K562 (cell line): Measurements from ENCODE around the gene ZMYND15. TPM values are rescaled to one million over a fixed set of nuclear protein-coding genes. Genes with fewer than 3 reads are reported as not detected.

Source experiments
- ATAC-seq: fragments of 200-7000 bp; cut with Tn5 transposase; 3 replicates; pipeline ENCODE4 v1.9.1; 2020; ENCODE audit warnings: moderate library complexity
- BruUV-seq: library from RNA; stranded (reverse); fragments of 400-500 nt; replicated peaks from 2 replicates; lab custom pipeline; 2021; lab: Mats Ljungman, UMichigan
- CTCF ChIA-PET: fragments of 300-600 bp; formaldehyde crosslinking; extraction: SDS; loops from one replicate; lab custom pipeline; 2021; ENCODE audit warnings: low intra/inter-chr PET ratio; lab: Yijun Ruan, JAX
- POLR2A ChIA-PET: fragments of 300-600, 350-650 bp; sonication (Branson Sonifier 250); formaldehyde crosslinking; extraction: SDS; loops from one replicate; lab custom pipeline; 2021; ENCODE audit warnings: antibody characterized with exemption, inconsistent platforms; lab: Yijun Ruan, JAX
- DNase-seq, 4 experiments: peaks; one replicate each; pipeline versions ENCODE4 v3.0.0 to v3.0.0-alpha.2; 2011 to 2018; ENCODE audit warnings: low spot score in 3 of 4, mixed read lengths in 3 of 4; ENCODE audit errors: extremely low read depth in 1 of 4
- FAIRE-seq: peaks from 2 replicates; lab custom pipeline; 2011; peaks lifted over from hg19 to GRCh38; lab: Jason Lieb, UNC
- H2AFZ ChIP-seq: 2 replicates; pipeline ENCODE4 v1.6.0; 2011; ENCODE audit warnings: low read depth, low read length, control low read depth, inconsistent platforms
- H3K27ac ChIP-seq: fragments of 200-600 bp; 3 replicates; pipeline ENCODE4 v1.8.0; 2011; ENCODE audit warnings: low read depth, mild to moderate bottlenecking, control low read depth, inconsistent platforms, low read length, moderate library complexity, mixed read lengths; ENCODE audit errors: extremely low read depth
- H3K27me3 ChIP-seq, 2 experiments: fragments of 300-600 bp in 1 of 2; 2 replicates in 1 of 2; 3 replicates in 1 of 2; pipeline versions ENCODE4 v1.6.0 to v1.8.0; 2011; ENCODE audit warnings: inconsistent platforms in 2 of 2, low read length in 2 of 2, mild to moderate bottlenecking in 1 of 2, mixed read lengths in 1 of 2, moderate library complexity in 1 of 2; ENCODE audit not compliant: control insufficient read depth in 2 of 2, insufficient read depth in 2 of 2
- H3K36me3 ChIP-seq: fragments of 300-600 bp; 3 replicates; pipeline ENCODE4 v1.8.0; 2011; ENCODE audit warnings: mild to moderate bottlenecking, low read length, inconsistent platforms; ENCODE audit not compliant: control insufficient read depth, insufficient read depth
- H3K4me1 ChIP-seq, 2 experiments: fragments of 200-600 bp in 1 of 2; replicated peaks in 1 of 2; 2 replicates in 1 of 2; 3 replicates in 1 of 2; pipeline versions ENCODE4 v1.5.1 to v1.8.0; 2011; ENCODE audit warnings: inconsistent platforms in 2 of 2, low read length in 2 of 2, mild to moderate bottlenecking in 1 of 2, mixed read lengths in 1 of 2, moderate library complexity in 1 of 2; ENCODE audit not compliant: control insufficient read depth in 2 of 2, insufficient read depth in 2 of 2
- H3K4me2 ChIP-seq: 2 replicates; pipeline ENCODE4 v1.6.1; 2011; ENCODE audit warnings: low read length, control low read depth, inconsistent platforms, mixed read lengths; ENCODE audit not compliant: insufficient read depth
- H3K4me3 ChIP-seq: fragments of 200-600 bp; sonication (generic), shearing (Covaris generic); 2 replicates; pipeline ENCODE4 v1.5.1; 2016; ENCODE audit warnings: control low read depth, inconsistent platforms
- H3K79me2 ChIP-seq: fragments of 200-600 bp; 3 replicates; pipeline ENCODE4 v1.8.0; 2011; ENCODE audit warnings: low read length, inconsistent platforms; ENCODE audit not compliant: control insufficient read depth, insufficient read depth
- H3K9ac ChIP-seq, 2 experiments: 2 replicates each; pipeline versions ENCODE4 v1.6.0 to v1.6.1; 2011; ENCODE audit warnings: low read depth in 2 of 2, low read length in 2 of 2, control low read depth in 1 of 2, inconsistent platforms in 1 of 2, mild to moderate bottlenecking in 1 of 2, mixed read lengths in 1 of 2; ENCODE audit not compliant: insufficient read depth in 1 of 2
- H3K9me1 ChIP-seq: one replicate; pipeline ENCODE4 v1.6.0; 2011; ENCODE audit warnings: inconsistent platforms, mild to moderate bottlenecking, low read length, moderate library complexity; ENCODE audit not compliant: control insufficient read depth, insufficient read depth
- H3K9me3 ChIP-seq: replicated peaks from 2 replicates; pipeline ENCODE4 v1.5.1; 2011; ENCODE audit warnings: low read depth, low read length, inconsistent platforms; ENCODE audit not compliant: control insufficient read depth, insufficient read depth
- H4K20me1 ChIP-seq: replicated peaks from 2 replicates; pipeline ENCODE4 v1.6.1; 2011; ENCODE audit warnings: low read length, inconsistent platforms, mixed read lengths; ENCODE audit not compliant: control insufficient read depth, insufficient read depth
- ASH1L ChIP-seq: fragments of 450-650 bp; IDR thresholded peaks from 2 replicates; pipeline ENCODE4 v1.6.1; 2018; ENCODE audit warnings: borderline replicate concordance, mild to moderate bottlenecking, low read depth; ENCODE audit not compliant: partially characterized antibody
- CREB1 ChIP-seq, 2 experiments: sonication (generic) in 1 of 2; formaldehyde crosslinking in 1 of 2; IDR thresholded peaks; 2 replicates each; pipeline versions ENCODE4 v1.6.1 to v1.8.0; 2012 to 2022; ENCODE audit warnings: inconsistent platforms in 1 of 2, mild to moderate bottlenecking in 1 of 2, missing genetic modification reagents in 1 of 2, moderate library complexity in 1 of 2
- DNMT1 ChIP-seq: fragments of 450-650 bp; IDR thresholded peaks from 2 replicates; pipeline ENCODE4 v1.6.1; 2016; ENCODE audit warnings: antibody characterized with exemption, mild to moderate bottlenecking
- ETV1 ChIP-seq: fragments of 450-650 bp; conservative IDR thresholded peaks from 2 replicates; pipeline ENCODE4 v1.6.1; 2016; ENCODE audit warnings: missing genetic modification characterization, control low read depth, low read depth, missing compliant biosample characterization
- GABPA ChIP-seq: fragments of 200-800 bp; sonication (Bioruptor generic); conservative IDR thresholded peaks from 2 replicates; pipeline ENCODE4 v1.6.1; 2016; ENCODE audit warnings: low read depth, missing genetic modification characterization, missing compliant biosample characterization
- HNRNPUL1 ChIP-seq: fragments of 200-400 bp; formaldehyde crosslinking; IDR thresholded peaks from 2 replicates; pipeline ENCODE4 v1.6.1; 2017; ENCODE audit warnings: low read length
- HSF4 ChIP-seq: fragments of 250-450 bp; sonication (Bioruptor Pico); IDR thresholded peaks from 2 replicates; pipeline ENCODE4 v2.1.2; 2022; ENCODE audit warnings: mild to moderate bottlenecking, moderate library complexity, borderline replicate concordance
- IFI16 ChIP-seq: fragments of 250-450 bp; sonication (Bioruptor Pico); IDR thresholded peaks from 2 replicates; pipeline ENCODE4 v2.1.2; 2022; ENCODE audit warnings: mild to moderate bottlenecking, inconsistent platforms
- KAT8 ChIP-seq: fragments of 450-650 bp; IDR thresholded peaks from 2 replicates; pipeline ENCODE4 v1.6.1; 2016; ENCODE audit warnings: low read depth, mild to moderate bottlenecking
- NUFIP1 ChIP-seq: fragments of 450-650 bp; IDR thresholded peaks from 2 replicates; pipeline ENCODE4 v1.6.1; 2018; ENCODE audit not compliant: partially characterized antibody
- PCBP1 ChIP-seq: fragments of 200-400 bp; formaldehyde crosslinking; IDR thresholded peaks from 2 replicates; pipeline ENCODE4 v1.6.1; 2018; ENCODE audit warnings: mild to moderate bottlenecking, low read depth, low read length; ENCODE audit not compliant: poor library complexity, severe bottlenecking
- POLR2H ChIP-seq: IDR thresholded peaks from 2 replicates; pipeline ENCODE4 v1.6.1; 2016; ENCODE audit warnings: missing genetic modification characterization, low read depth, mild to moderate bottlenecking, control low read depth, missing compliant biosample characterization, moderate library complexity
- SMAD3 ChIP-seq: fragments of 450-650 bp; formaldehyde crosslinking; conservative IDR thresholded peaks from 2 replicates; pipeline ENCODE4 v1.4.0; 2020; ENCODE audit warnings: mild to moderate bottlenecking
- SMARCA4 ChIP-seq: fragments of 450-650 bp; IDR thresholded peaks from 2 replicates; pipeline ENCODE4 v1.6.1; 2016
- SRF ChIP-seq, 2 experiments: fragments of 250-450, 450-650 bp in 1 of 2; sonication (Bioruptor Pico) in 1 of 2; sonication (generic) in 1 of 2; formaldehyde crosslinking; IDR thresholded peaks; 2 replicates each; pipeline versions ENCODE4 v1.5.0 to v1.5.1; 2020 to 2022; ENCODE audit warnings: mild to moderate bottlenecking in 1 of 2, missing genetic modification reagents in 1 of 2
- XRCC4 ChIP-seq: IDR thresholded peaks from one replicate; pipeline ENCODE4 v1.6.1; 2011; ENCODE audit not compliant: insufficient read depth, insufficient read length; ENCODE audit errors: extremely low read depth
- ZNF764 ChIP-seq: fragments of 250-450 bp; sonication (Bioruptor Pico); IDR thresholded peaks from 2 replicates; pipeline ENCODE4 v1.4.0; 2020; ENCODE audit warnings: low read depth, mild to moderate bottlenecking, moderate library complexity
- ZNF780A ChIP-seq: fragments of 250-450 bp; sonication (Bioruptor Pico); IDR thresholded peaks from 2 replicates; pipeline ENCODE4 v1.5.0; 2021; ENCODE audit warnings: mild to moderate bottlenecking
- ZNF830 ChIP-seq: fragments of 250-450 bp; sonication (Bioruptor Pico); IDR thresholded peaks from 2 replicates; pipeline ENCODE4 v1.5.0; 2021; ENCODE audit warnings: mild to moderate bottlenecking
- WGBS: fragments of 100-300 bp; shearing (Covaris generic); methylation state at CpG from one replicate; pipeline ENCODE4 v1.1.6; 2016; ENCODE audit warnings: low coverage, mixed read lengths; ENCODE audit not compliant: insufficient coverage; ENCODE audit errors: missing lambda C conversion rate; 5-methylcytosine and 5-hydroxymethylcytosine counted together
- in situ Hi-C: fragments of 300-500 bp; cut with MboI; formaldehyde crosslinking; loops from 4 replicates; pipeline ENCODE4 v1.15.0; 2018; ENCODE audit warnings: inconsistent platforms, mixed read lengths
- intact Hi-C: fragments of 100-400 bp; cut with micrococcal nuclease; formaldehyde crosslinking; loops from 2 replicates; pipeline ENCODE4 v1.14.2; 2022
- polyA plus RNA-seq, 8 experiments: library from polyadenylated mRNA; depleted of rRNA in 4 of 8; stranded (reverse) in 5 of 8; unstranded in 3 of 8; fragments of >200 nt; fragmentation: Nextera tagmentation in 2 of 8; fragmentation: Illumina TruSeq in 1 of 8; extraction: Ambion mirVana in 2 of 8; extraction: Trizol in 1 of 8; gene quantifications; 2 replicates each; pipeline versions ENCODE4 v1.2.1 to v1.2.3, GENCODE V29; 2011 to 2014; ENCODE audit warnings: inconsistent platforms in 1 of 8, missing spikeins in 1 of 8
- total RNA-seq, 7 experiments: library from RNA; depleted of rRNA in 6 of 7; stranded (reverse); fragments of >200 nt in 6 of 7; fragmentation: Illumina TruSeq in 2 of 7; extraction: Trizol in 2 of 7; gene quantifications; 2 replicates each; pipeline versions ENCODE4 v1.2.1 to v1.2.3, GENCODE V29; 2011 to 2021; ENCODE audit warnings: low replicate concordance in 1 of 7

The ZMYND15 gene
- total and polyA plus RNA-seq, 9 of the 15 experiments (the other 6 are each of a cell fraction or from before 2014, with no cell fraction given), result 0.09 TPM; not detected in 8

DNA sequence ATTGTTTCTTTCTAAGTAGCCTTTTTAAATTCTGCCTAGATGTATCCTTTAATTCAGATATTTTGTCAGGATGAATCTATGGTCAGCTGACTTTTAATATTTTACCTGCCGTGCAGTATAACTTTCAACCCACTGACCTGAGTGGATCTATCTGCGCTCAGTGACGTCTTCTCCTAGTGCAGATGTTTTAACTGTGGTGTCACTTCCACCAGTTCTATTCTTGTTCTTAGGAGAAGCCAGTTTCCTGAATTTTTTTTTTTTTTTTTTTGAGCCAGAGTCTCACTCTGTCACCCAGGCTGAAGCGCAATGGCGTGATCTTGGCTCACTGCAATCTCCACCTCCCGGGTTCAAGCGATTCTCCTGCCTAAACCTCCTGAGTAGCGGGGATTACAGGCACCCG is 27.1 kb downstream of the ZMYND15 start:
- ATAC-seq (no peak), FAIRE-seq (no peak), DNase-seq (no peak)
- H3K79me2 ChIP-seq, result no peaks in the 10 kb centered on the region
- POLR2A ChIA-PET, result no interaction called here
- H3K9me3 ChIP-seq, result no peaks in the 10 kb centered on the region
- no TSS peak for BruUV-seq
- no peaks in the 10 kb centered on the region for H3K9me1 ChIP-seq
- TF ChIP-seq ZNF764 (no peak), SMARCA4 (no peak), SMAD3 (CRISPR knock-in tag) (no peak)
- no peak overlapping the region for H3K9ac ChIP-seq
- H3K4me3 ChIP-seq, result no peak overlapping the region
- H3K27me3 ChIP-seq, result peaks cover 12 to 15% of the 10 kb centered on the region in 2 experiments
- H4K20me1 ChIP-seq, result no peaks in the 10 kb centered on the region
- no peak overlapping the region for H3K27ac ChIP-seq
- intact Hi-C loops (no loop called here), in situ Hi-C loops (no loop called here)
- H3K4me1 ChIP-seq, result no peaks in the 10 kb centered on the region
- H3K36me3 ChIP-seq, result no peaks in the 10 kb centered on the region
- H3K4me2 ChIP-seq, result no peak overlapping the region
- 7% methylated on average over 7 of the region's 9 CpGs for WGBS
- H2AFZ ChIP-seq, result no peak overlapping the region
- CTCF ChIA-PET, result no interaction called here

DNA sequence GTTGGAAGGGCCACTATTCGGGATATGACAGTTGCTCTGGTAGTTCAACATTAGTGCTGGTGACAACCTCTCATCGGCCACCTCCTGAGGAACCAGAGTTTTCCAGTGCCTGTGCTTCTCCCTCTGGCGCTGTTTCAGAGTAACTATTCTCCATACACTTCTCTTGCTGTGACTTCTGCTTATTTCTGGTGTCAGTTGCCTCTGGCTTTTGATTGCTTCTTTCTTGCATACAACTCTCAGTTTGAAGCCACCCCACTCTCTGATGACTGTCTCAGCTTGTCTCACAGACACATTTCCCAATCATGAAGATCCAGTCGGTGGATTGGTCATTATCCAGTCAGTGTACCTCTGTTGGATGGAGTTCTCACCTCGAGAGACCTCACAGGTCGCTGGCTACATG is 28.7 kb downstream of the ZMYND15 start:
- no TSS peak for BruUV-seq
- FAIRE-seq, result no peak
- Histone ChIP-seq H3K27me3 (peaks cover 13 to 24% of the 10 kb centered on the region in 2 experiments), H3K27ac (no peak overlapping the region), H3K4me1 (no peaks in the 10 kb centered on the region), H3K9ac (no peak overlapping the region), H3K79me2 (no peaks in the 10 kb centered on the region), H3K36me3 (no peaks in the 10 kb centered on the region), H2AFZ (no peak overlapping the region), H3K9me1 (no peaks in the 10 kb centered on the region), H3K4me3 (no peak overlapping the region), H4K20me1 (no peaks in the 10 kb centered on the region), H3K9me3 (no peaks in the 10 kb centered on the region), H3K4me2 (no peak overlapping the region)
- intact Hi-C loops (no loop called here), in situ Hi-C loops (no loop called here)
- CTCF ChIA-PET, result no interaction called here
- TF ChIP-seq IFI16 (CRISPR knock-in tag) (no peak), KAT8 (no peak), PCBP1 (no peak), NUFIP1 (no peak), HNRNPUL1 (no peak), SRF (CRISPR knock-in tag; IDR thresholded peaks at IDR 0.05) (no peak), GABPA (tag) (no peak), ZNF830 (CRISPR knock-in tag) (no peak), HSF4 (no peak), DNMT1 (no peak), XRCC4 (no peak), ETV1 (tag) (no peak), ZNF780A (no peak), POLR2H (tag) (no peak), CREB1 (IDR thresholded peaks at IDR 0.05) (no peak), CREB1 (CRISPR knock-in tag; IDR thresholded peaks at IDR 0.05) (no peak), ASH1L (no peak)
- POLR2A ChIA-PET, result interaction anchor here (1.1 kb wide), 1 partner anchor 24 kb away, joined by 5 read pairs; no protein-coding TSS in a partner anchor
- 10% methylated on average over 6 of the region's 6 CpGs for WGBS
- ATAC-seq, result no peak
- DNase-seq, result no peak
